NCI-H1092 (cell line): ENCODE data around the gene PCNX2.

Source experiments
- DNase-seq: peaks from one replicate; lab custom pipeline; 2025; lab: John Stamatoyannopoulos, UW

The PCNX2 gene

DNA sequence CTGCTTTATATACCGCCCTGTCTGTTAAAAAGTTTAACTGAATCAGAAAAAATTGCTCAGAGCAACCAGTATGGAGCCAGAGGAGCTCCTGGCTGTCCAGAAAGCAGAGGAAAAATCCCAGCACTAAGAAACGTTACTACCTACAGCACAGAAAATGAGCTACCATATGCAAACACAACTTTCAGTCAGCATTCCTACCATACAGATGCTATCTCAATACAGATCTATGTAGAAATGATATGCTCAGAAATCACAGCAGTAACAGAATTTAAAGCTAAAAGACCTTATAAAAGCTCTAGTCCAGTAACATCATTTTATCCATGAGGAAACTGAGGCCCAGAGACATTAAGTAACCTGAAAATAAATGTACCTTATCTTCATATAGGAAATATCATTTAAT, 38.7 kb downstream of the PCNX2 start:
- DNase-seq: no peak

GRCh38 chr1:233256191-233256590, 39.3 kb downstream of the PCNX2 start:
- DNase-seq: no peak

- DNase-seq: no peak
Measured at GRCh38 chr1:233255145-233255544, 40.4 kb downstream of the PCNX2 start.

DNA sequence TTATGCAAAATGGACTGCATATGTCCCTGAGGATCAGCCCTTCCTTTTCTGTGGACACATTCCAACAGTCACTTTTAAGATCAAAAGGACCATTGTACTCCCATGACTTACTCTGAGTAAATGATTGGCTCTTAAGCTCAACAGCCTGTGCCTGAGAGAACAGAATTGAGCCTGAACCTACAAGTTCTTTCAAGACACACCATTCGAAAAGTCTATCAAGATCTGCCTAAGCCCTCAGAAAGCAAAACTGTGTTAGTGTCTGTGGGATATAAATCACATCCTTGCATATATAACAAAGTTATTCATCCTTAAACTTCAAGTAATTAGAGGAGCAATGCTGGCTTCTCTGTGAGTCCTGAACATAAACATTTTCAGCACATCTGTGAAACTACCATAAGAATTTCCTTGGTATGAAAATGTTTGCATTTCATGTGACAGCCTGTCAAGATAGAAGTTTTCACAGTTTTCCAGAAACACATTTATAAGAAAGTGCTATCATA, 41.6 kb downstream of the PCNX2 start:
- no peak for DNase-seq

GRCh38 chr1:233253231-233253831, 42.2 kb downstream of the PCNX2 start:
- DNase-seq: no peak

GRCh38 chr1:233252441-233252840, 43.1 kb downstream of the PCNX2 start:
- DNase-seq: no peak

- no peak for DNase-seq
Measured at GRCh38 chr1:233251201-233251720, 44.3 kb downstream of the PCNX2 start.

- DNase-seq: no peak
Measured at GRCh38 chr1:233248014-233248413, 47.5 kb downstream of the PCNX2 start.

DNA sequence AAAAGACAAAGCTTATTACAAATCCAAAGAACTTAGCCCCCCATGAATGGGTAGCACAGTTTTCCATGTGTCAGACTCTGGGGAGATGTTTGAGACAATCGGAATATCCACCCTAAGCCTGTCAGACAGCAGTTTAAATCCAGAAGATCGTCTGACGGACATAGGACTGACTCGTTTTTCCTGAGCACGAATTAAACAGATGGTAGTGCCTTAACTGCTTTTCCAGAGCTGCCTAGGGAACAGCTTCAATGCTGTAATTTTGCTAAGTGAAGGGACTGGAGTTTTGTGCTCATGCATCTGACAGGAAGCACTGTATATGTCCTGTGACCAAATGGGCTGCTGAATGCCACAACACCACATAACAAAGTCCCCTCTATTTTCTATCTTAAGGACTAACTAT, 48.6 kb downstream of the PCNX2 start:
- no peak for DNase-seq

DNA sequence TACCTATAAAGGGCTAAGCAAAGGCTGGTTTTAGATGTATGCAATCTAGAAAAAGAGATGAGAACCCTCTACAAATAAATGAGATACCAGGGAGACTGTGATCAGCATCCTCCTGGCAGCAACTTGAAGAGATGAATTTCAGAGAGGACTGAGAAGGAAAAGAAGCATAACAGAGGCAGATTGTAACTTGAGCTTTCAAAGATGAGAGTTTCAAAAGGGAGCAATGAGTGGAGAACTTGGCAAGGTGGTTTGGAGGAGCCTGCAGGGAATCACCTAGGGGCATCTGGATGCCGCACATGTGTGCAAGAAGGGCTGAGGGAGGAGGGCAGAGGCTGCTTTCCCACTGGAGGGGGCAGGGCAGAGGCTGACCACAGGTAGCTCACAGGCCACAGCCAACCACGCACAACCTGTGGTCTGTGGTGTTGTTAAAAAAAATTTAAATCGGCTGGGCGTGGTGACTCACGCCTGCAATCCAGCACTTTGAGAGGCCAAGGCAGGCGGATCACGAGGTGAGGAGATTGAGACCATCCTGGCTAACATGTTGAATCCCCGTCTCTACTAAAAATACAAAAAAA, 50.2 kb downstream of the PCNX2 start:
- DNase-seq: no peak

GRCh38 chr1:233244183-233244582, 51.3 kb downstream of the PCNX2 start:
- no peak for DNase-seq

DNA sequence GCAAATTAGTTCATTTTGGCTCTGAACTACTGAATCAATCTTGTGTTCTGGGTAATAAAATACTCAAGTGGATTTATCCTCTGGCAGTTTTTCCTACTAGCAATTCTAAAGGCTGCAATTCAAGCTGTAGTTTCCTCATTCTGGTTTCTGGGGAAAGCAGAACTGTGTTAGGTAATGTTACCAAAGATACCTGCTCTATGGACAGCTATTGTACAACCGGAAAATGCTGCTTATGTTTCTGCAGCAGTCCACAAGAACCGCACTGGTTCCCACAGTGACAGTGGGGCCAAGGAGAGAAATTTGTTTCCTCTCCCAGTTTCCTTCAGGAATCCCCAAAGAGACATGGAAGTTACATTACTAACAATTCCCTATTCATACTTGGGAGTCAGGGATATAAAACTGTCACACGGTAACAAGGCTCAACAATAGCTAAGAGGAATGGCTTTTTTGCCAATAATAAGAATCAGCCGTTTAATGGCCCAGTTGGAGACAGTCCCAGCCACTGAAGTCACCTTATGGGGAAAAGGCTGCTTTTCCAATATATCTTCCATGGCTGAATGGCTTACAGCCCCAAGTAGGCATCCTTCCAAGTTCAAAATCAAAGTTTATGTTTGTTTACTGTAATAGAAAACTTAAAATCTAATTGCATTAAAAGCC, 52.6 kb downstream of the PCNX2 start:
- DNase-seq: peak; percentile 49

- no peak for DNase-seq
Measured at GRCh38 chr1:233241759-233242158, 53.8 kb downstream of the PCNX2 start.

DNA sequence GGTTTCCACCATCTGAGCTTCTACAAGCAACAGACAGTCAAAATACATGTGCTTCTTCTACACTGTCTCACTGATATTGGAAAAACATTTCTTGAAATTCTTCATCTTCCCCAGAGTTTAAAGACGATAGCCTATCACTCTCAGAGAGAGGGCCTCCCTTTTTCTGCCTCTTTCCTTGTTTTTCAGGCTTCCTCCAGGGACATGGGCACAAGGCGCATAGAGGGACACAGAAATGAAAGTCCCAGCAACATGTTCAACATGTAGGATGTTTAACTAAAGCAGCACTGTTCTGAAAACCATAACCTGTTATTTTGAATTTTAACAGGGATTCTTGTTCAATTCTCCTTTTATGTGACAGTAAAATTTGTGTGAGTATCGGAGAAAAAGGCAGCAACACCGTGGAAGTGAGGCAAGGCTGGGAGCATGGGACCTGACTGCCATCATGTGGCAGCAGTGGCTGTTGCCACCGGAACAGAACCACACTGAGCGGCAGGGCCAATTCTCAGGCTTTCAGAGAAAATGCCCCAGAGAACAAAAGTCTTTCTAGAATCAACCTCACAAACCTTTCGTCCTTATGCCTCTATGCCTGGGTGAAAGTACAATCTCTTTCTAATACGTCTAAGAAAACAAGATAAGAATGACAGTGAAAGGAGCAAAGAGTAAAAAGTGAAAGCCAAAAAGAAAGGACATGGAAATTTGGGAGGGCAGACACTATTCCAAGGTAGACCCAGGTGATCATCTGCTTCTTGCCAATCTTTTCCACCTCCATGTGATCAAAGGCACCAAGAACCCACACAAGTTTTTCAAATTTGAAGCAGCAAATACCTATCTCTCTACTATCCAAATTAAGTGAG, 54.5 kb downstream of the PCNX2 start:
- peak; percentile 31 for DNase-seq

- DNase-seq: no peak
Measured at GRCh38 chr1:233240371-233240770, 55.2 kb downstream of the PCNX2 start.

- DNase-seq: no peak
Measured at GRCh38 chr1:233238884-233239431, 56.6 kb downstream of the PCNX2 start.

- no peak for DNase-seq
Measured at GRCh38 chr1:233237647-233238046, 57.9 kb downstream of the PCNX2 start.

DNA sequence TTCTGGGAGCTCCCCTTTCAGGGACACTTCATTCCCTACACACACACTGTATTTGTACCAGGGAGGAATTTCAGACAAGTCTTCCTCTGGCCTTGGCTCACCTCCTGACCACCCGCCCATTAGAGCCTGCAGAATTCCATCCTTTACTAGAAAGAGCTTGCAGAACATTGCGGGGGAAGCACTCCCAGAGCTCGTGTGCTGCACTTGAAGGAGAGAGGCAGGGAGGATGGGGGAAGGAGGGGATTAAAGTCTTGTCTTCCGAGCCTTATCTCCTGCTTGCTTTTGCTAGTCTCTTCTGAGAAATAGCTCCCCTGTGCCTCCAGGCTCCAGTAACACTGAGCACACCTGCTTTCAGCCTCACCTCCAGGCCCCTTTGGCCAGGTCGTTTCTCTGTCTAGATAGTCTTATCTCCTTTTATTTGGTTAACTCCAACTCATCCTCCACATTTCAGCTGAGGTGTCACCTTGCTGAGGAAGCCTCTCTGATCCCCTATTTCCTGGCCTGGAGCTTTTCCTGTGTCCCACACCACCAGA, 62.0 kb downstream of the PCNX2 start:
- no peak for DNase-seq

DNA sequence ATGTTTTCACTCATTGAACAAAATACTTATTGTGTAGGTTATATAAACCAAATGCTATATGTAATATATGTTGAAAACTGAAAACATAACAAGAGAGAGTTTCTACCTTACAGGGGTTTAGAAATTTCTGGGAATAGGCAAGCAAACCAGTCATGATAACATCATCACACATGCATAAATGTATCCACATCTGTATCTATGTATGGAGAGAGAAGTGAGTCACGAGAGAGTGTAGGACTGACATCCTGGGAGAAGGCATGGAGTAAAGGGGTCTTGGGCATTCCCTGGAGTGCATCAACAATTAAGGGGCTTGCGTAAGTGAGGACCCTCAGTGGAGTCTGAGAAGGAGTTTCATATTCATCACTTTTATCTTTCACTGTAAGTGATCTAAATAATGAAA, 65.5 kb downstream of the PCNX2 start:
- no peak for DNase-seq

DNA sequence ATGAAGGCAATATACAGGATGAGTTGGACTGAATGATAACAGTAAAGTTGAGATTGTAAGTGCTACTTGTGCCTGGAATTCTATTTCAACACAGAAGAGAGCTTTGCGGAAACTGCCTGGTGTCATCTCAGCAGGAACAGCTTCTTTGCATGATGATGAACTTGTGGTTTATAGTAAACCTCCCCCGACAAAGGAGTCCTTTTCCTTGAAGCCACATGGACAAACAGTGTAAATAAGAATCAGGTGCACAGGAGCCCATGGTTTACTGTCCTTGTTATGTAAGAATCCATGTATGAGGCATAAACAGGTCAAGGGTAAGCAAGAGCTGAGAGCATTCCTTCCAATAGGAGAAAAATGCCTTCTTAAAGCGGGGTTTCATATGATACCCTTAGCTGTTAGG, 66.2 kb downstream of the PCNX2 start:
- no peak for DNase-seq

DNA sequence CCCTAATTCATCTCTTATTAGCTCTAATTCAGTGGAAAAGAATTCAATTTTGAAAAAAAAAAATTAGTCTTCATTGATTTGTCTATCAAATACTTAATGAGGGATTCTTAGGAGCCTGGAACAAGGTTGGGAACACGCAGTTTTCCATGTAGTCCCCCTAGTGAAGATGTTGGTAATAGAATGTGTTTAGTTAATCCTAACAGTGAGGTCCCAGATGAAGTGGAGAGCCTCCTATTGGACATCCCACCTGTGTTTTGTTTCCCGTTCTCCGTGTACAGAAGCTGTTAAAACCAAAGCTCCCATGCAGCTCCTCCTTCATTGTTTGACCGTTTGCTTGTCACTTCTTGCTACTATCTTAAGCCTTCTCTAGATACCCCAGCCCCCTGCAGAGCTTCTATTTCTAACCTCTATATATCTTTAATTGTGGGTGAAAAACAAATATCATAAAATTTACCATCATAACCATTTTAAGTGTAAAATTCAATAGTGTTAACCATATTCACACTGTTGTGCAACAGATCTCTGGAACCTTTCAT, 67.5 kb downstream of the PCNX2 start:
- DNase-seq: no peak

DNA sequence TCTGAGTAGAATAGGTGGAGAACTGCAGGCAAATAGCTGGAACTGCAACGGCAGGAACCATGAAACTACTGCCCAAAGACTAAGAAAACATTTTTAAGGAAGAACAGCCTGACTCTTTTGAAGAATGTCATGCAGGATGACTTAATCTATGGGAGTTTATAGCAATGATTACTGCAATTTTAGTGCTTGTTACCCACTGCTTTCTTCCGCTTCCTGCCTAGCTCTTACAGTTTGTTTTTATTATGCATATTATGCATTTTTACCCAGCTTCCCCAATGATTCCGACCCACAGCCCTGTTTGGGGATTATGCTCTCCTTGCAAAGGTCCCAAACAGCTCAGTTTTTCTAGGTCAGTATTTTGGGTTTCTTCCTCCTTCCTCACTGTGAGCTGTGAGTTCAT, 71.2 kb downstream of the PCNX2 start:
- no peak for DNase-seq
